ENCODE results near the gene EFCAB12. TPM values are rescaled to one million over a fixed set of nuclear protein-coding genes. Genes with fewer than 3 reads are reported as not detected.

The EFCAB12 gene
- total and polyA plus RNA-seq, 2 donors (not counting 3 experiments of a cell fraction or from before 2014, with no cell fraction given), result 0.15 to 0.49 TPM

DNA sequence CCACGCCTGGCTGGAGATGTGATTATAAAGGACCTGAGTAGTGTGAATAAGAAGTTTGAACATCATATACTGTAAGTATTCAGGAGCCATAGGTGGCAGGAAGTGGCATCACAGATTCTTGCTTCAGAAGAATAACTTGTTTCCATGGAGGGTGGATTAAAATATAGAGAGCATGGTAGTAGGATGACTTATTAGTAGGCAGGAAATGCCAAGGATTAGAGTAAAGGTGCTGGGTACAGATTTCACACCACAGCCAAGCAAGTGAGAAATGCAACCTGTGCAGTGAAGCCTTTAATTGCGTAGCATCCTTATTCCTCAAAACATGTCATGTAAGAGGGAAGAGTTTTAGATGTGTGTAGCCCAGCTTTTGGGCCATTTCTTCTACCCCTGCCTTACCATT is 42.4 kb upstream of the EFCAB12 start:
- H3K9ac ChIP-seq (replicated peaks; ENCODE audit: extremely low read depth, insufficient read depth, low read length), result no peak overlapping the region
- TF ChIP-seq EZH2 (IDR thresholded peaks at IDR 0.05; ENCODE audit: borderline replicate concordance, low read depth, low read length, severe bottlenecking) (no peak), FOS (IDR thresholded peaks at IDR 0.05; ENCODE audit: borderline replicate concordance, insufficient read depth, low read length) (no peak), JUN (IDR thresholded peaks at IDR 0.05; ENCODE audit: borderline replicate concordance, insufficient read depth, insufficient read length, low read depth) (no peak), MAX (IDR thresholded peaks at IDR 0.05; ENCODE audit: insufficient read depth, insufficient read length) (no peak), POLR2AphosphoS5 (IDR thresholded peaks at IDR 0.05; ENCODE audit: insufficient read depth, low read depth, low read length) (no peak), GATA2 (IDR thresholded peaks at IDR 0.05; ENCODE audit: insufficient read depth, insufficient read length, low read depth, low read length) (no peak), POLR2A (IDR thresholded peaks at IDR 0.05; ENCODE audit: low read depth, low read length) (no peak), MYC (IDR thresholded peaks at IDR 0.05; ENCODE audit: low read depth, low read length) (no peak)
- TF ChIP-seq, protein P1, sequence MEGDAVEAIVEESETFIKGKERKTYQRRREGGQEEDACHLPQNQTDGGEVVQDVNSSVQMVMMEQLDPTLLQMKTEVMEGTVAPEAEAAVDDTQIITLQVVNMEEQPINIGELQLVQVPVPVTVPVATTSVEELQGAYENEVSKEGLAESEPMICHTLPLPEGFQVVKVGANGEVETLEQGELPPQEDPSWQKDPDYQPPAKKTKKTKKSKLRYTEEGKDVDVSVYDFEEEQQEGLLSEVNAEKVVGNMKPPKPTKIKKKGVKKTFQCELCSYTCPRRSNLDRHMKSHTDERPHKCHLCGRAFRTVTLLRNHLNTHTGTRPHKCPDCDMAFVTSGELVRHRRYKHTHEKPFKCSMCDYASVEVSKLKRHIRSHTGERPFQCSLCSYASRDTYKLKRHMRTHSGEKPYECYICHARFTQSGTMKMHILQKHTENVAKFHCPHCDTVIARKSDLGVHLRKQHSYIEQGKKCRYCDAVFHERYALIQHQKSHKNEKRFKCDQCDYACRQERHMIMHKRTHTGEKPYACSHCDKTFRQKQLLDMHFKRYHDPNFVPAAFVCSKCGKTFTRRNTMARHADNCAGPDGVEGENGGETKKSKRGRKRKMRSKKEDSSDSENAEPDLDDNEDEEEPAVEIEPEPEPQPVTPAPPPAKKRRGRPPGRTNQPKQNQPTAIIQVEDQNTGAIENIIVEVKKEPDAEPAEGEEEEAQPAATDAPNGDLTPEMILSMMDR (IDR thresholded peaks at IDR 0.05; ENCODE audit: extremely low read depth in 1 of 2, insufficient read depth in 1 of 2, low read depth in 1 of 2, low read length in 2 of 2), result no peak
- intact Hi-C loops (cut with micrococcal nuclease), result no loop called here
- no peak overlapping the region for H3K27ac ChIP-seq (ENCODE audit: insufficient read depth, low read depth, low read length)
- DNase-seq (ENCODE audit: low read depth, low spot score) (no peak), FAIRE-seq (no peak)
- no peak overlapping the region for H3K4me3 ChIP-seq (replicated peaks in 1 of 3; ENCODE audit: insufficient read depth in 1 of 3, low read depth in 1 of 3, low read length in 3 of 3)
- no peaks in the 10 kb centered on the region for H3K79me2 ChIP-seq (ENCODE audit: control insufficient read depth, insufficient read depth, low read length)
- dilution Hi-C loops (cut with MboI; ENCODE audit: extremely low pct_ligation_motif_present, low sequenced_read_pairs), result no loop called here
- H3K9me3 ChIP-seq (replicated peaks; ENCODE audit: control insufficient read depth, insufficient read depth, low read length), result no peaks in the 10 kb centered on the region
- POLR2A ChIA-PET, result no interaction called here
- BruUV-seq (replicated peaks), result no TSS peak
- H3K9me1 ChIP-seq (replicated peaks; ENCODE audit: control insufficient read depth, extremely low read depth, insufficient read depth, low read length), result no peaks in the 10 kb centered on the region
- H2AFZ ChIP-seq (ENCODE audit: low read depth, low read length), result no peak overlapping the region
- no peaks in the 10 kb centered on the region for H3K4me1 ChIP-seq (ENCODE audit: control insufficient read depth, extremely low read depth, insufficient read depth, low read length)
- no peaks in the 10 kb centered on the region for H3K27me3 ChIP-seq (ENCODE audit: control insufficient read depth in 2 of 2, insufficient read depth in 2 of 2, low read length in 2 of 2)
- H3K36me3 ChIP-seq (ENCODE audit: control insufficient read depth in 2 of 2, extremely low read depth in 1 of 2, insufficient read depth in 2 of 2, low read length in 2 of 2), result peaks cover 4 to 10% of the 10 kb centered on the region in 2 experiments
- no peaks in the 10 kb centered on the region for H4K20me1 ChIP-seq (replicated peaks; ENCODE audit: control insufficient read depth, extremely low read depth, insufficient read depth, low read length)
- CTCF ChIA-PET, result interaction anchor here (0.9 kb wide), 1 partner anchor 19 kb away, joined by 3 read pairs; no protein-coding TSS in a partner anchor
- H3K4me2 ChIP-seq (ENCODE audit: insufficient read depth, low read length), result no peak overlapping the region

Data from endothelial cell of umbilical vein (primary cell).